ENCODE results near the gene UBE2L3. TPM values are rescaled to one million over a fixed set of nuclear protein-coding genes. Genes with fewer than 3 reads are reported as not detected.

Gene UBE2L3
- total and polyA plus RNA-seq, 2 of the 8 experiments (the other 6 are each of a cell fraction or from before 2014, with no cell fraction given) = 63.5 to 90.0 TPM

DNA sequence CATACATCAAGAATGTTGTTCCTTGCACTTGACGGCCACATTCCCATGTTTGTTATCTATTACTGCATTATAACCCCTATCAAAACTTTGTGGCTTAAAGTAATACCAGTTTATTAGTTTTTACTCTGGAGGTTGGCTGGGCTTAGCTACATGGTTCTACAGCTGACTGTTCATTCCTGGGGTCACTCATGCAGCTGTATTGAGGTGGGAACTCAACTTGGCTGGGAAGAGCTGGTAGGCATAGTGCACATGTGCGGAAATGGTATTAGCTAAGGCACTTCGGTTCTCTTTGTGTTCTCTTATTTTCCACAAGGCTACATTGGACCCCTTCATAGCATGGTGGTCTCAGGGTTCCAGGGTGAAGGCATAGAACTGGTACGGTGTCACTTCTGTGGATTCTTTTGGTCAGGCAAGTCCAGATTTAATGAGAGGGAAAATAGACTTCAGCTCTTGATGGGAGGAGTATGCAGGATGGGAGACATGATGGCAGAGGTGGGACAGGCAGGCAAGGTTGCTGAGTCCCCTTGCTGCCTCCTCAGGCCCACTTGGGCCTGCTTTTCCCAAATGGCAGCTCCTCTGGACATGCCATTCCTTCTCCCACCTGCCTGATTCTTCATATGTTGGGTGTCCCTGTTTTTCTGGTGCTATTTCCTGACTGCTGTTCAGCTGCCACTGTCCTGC, 46.2 kb downstream of the UBE2L3 start:
- H2BK120ac ChIP-seq (replicated peaks; ENCODE audit: low read depth, low read length) = no peak overlapping the region
- H3K23me2 ChIP-seq (ENCODE audit: low read depth, low read length) = no peaks in the 10 kb centered on the region
- ChIA-PET CTCF (ENCODE audit: partially characterized antibody) (interaction anchor here (0.5 to 5.5 kb wide), 9 partner anchors 9 to 55 kb away, joined by 3 to 33 read pairs (median 4); partner anchors contain the start of gene SDF2L1), POLR2A (ENCODE audit: partially characterized antibody) (interaction anchor here (1.0 kb wide), 1 partner anchor 29 kb away, joined by 4 read pairs; the partner anchor contains the start of gene SDF2L1)
- H3K23ac ChIP-seq (ENCODE audit: insufficient read length) = no peak overlapping the region
- H2AK5ac ChIP-seq (ENCODE audit: low read depth, low read length) = no peak overlapping the region
- no peak overlapping the region for H3K4me3 ChIP-seq (ENCODE audit: extremely low read depth in 1 of 4, insufficient read depth in 2 of 4, low read depth in 3 of 4, low read length in 4 of 4)
- no peak overlapping the region for H3K9ac ChIP-seq (replicated peaks in 1 of 4; ENCODE audit: extremely low read depth in 1 of 4, low read depth in 3 of 4, low read length in 3 of 4)
- peaks cover 11 to 20% of the 10 kb centered on the region in 2 experiments for H4K20me1 ChIP-seq (replicated peaks in 1 of 2; ENCODE audit: control insufficient read depth in 1 of 2, insufficient read depth in 2 of 2, low read length in 2 of 2)
- no peak overlapping the region for H3K27ac ChIP-seq (ENCODE audit: low read depth, low read length)
- H3K56ac ChIP-seq (replicated peaks; ENCODE audit: insufficient read length, low read depth, low read length) = no peak overlapping the region
- no peaks in the 10 kb centered on the region for H3K9me3 ChIP-seq (ENCODE audit: insufficient read depth in 2 of 2, low read depth in 1 of 2, low read length in 1 of 2)
- H4K5ac ChIP-seq (ENCODE audit: insufficient read length, low read depth, low read length) = no peak overlapping the region
- H2BK15ac ChIP-seq (ENCODE audit: low read length) = no peak overlapping the region
- H3K14ac ChIP-seq (ENCODE audit: insufficient read length) = no peak overlapping the region
- H2BK5ac ChIP-seq (ENCODE audit: low read depth, low read length) = peak overlapping the region; percentile 18; the same call in 1 of the 2 replicates
- H3K79me2 ChIP-seq (ENCODE audit: control insufficient read depth in 1 of 2, insufficient read depth in 2 of 2, low read length in 2 of 2) = peaks cover 0 to 38% of the 10 kb centered on the region in 2 experiments; a peak in 2 of 4 replicates
- no peak overlapping the region for H3K4ac ChIP-seq (replicated peaks; ENCODE audit: insufficient read length, low read depth, low read length)
- TF ChIP-seq POU5F1 (IDR thresholded peaks at IDR 0.05; ENCODE audit: low read depth, low read length) (no peak), POLR2A (IDR thresholded peaks at IDR 0.05; ENCODE audit: control extremely low read depth in 1 of 2, low read depth in 2 of 2, low read length in 2 of 2) (no peak), USF2 (IDR thresholded peaks at IDR 0.05; ENCODE audit: low read length) (no peak)
- FAIRE-seq = no peak
- H3K4me2 ChIP-seq (ENCODE audit: insufficient read depth in 1 of 2, low read depth in 2 of 2, low read length in 2 of 2) = no peak overlapping the region
- H4K91ac ChIP-seq (replicated peaks; ENCODE audit: insufficient read length, low read length) = no peak overlapping the region
- H2BK12ac ChIP-seq (ENCODE audit: low read depth, low read length) = no peak overlapping the region
- peaks cover 7% of the 10 kb centered on the region for H3K79me1 ChIP-seq (ENCODE audit: low read depth, low read length)
- H3K27me3 ChIP-seq (replicated peaks in 1 of 4; ENCODE audit: control insufficient read depth in 3 of 4, extremely low read depth in 1 of 4, insufficient read depth in 3 of 4, low read length in 3 of 4) = no peaks in the 10 kb centered on the region
- H4K8ac ChIP-seq (ENCODE audit: extremely low read depth, insufficient read depth, low read length) = no peak overlapping the region
- H2BK20ac ChIP-seq (ENCODE audit: low read length) = no peak overlapping the region
- no peak overlapping the region for H2AFZ ChIP-seq (ENCODE audit: low read length)
- whole genome bisulfite sequencing, 2 experiments (ENCODE audit: extremely low coverage in 1 of 2, insufficient coverage in 1 of 2, insufficient read length in 1 of 2, insufficient replicate concordance in 2 of 2, low coverage in 1 of 2, low lambda C conversion rate in 2 of 2, missing lambda C conversion rate in 1 of 2) = 82% methylated on average over 4 of the region's 4 CpGs; no CpG with 5 or more reads in 1 of the 2 experiments
- DNase-seq (ENCODE audit: low read depth in 1 of 2, low spot score in 2 of 2) = no peak
- H3K4me1 ChIP-seq (replicated peaks in 1 of 4; ENCODE audit: control insufficient read depth in 3 of 4, insufficient read depth in 4 of 4, low read length in 3 of 4) = no peaks in the 10 kb centered on the region
- no peak overlapping the region for H3K18ac ChIP-seq (ENCODE audit: extremely low read depth, low read length)
- peaks cover 6 to 27% (median 11%) of the 10 kb centered on the region in 4 experiments; a peak in 7 of 8 replicates for H3K36me3 ChIP-seq (ENCODE audit: control insufficient read depth in 2 of 4, insufficient read depth in 4 of 4, low read length in 3 of 4)
